Astrocyte (in vitro differentiated cells and primary cell): ENCODE results near the gene BCL3. TPM values are rescaled to one million over a fixed set of nuclear protein-coding genes. Genes with fewer than 3 reads are reported as not detected.

ENCODE experiments used
- DNase-seq: peaks from one replicate; pipeline ENCODE4 v3.0.0-alpha.2; 2010; ENCODE audit warnings: low read depth
- FAIRE-seq: peaks from 2 replicates; lab custom pipeline; 2011; peaks lifted over from hg19 to GRCh38; lab: Jason Lieb, UNC
- H2AFZ ChIP-seq: 2 replicates; pipeline ENCODE4 v1.6.0; 2012; ENCODE audit warnings: low read depth, low read length, inconsistent platforms
- H3K27ac ChIP-seq: 2 replicates; pipeline ENCODE4 v1.5.1; 2011; ENCODE audit warnings: low read depth, low read length, inconsistent platforms
- H3K27me3 ChIP-seq: 2 replicates; pipeline ENCODE4 v1.6.0; 2011; ENCODE audit warnings: low read length, inconsistent platforms; ENCODE audit not compliant: insufficient read depth
- H3K36me3 ChIP-seq: 2 replicates; pipeline ENCODE4 v1.5.1; 2011; ENCODE audit warnings: low read length, inconsistent platforms; ENCODE audit not compliant: insufficient read depth
- H3K4me1 ChIP-seq: 2 replicates; pipeline ENCODE4 v1.5.1; 2011; ENCODE audit warnings: low read length, inconsistent platforms; ENCODE audit not compliant: insufficient read depth
- H3K4me2 ChIP-seq: 2 replicates; pipeline ENCODE4 v1.6.0; 2012; ENCODE audit warnings: low read length, inconsistent platforms
- H3K4me3 ChIP-seq: 2 replicates; pipeline ENCODE4 v1.5.1; 2011; ENCODE audit warnings: low read depth, mild to moderate bottlenecking, low read length, inconsistent platforms; ENCODE audit not compliant: insufficient read depth
- H3K79me2 ChIP-seq: 2 replicates; pipeline ENCODE4 v1.6.0; 2012; ENCODE audit warnings: mild to moderate bottlenecking, low read length, inconsistent platforms; ENCODE audit not compliant: insufficient read depth
- H3K9ac ChIP-seq: 2 replicates; pipeline ENCODE4 v1.6.0; 2012; ENCODE audit warnings: mild to moderate bottlenecking, low read length, inconsistent platforms
- H3K9me3 ChIP-seq: 2 replicates; pipeline ENCODE4 v1.5.1; 2012; ENCODE audit warnings: low read depth, mild to moderate bottlenecking, low read length, inconsistent platforms; ENCODE audit not compliant: insufficient read depth
- H4K20me1 ChIP-seq: 2 replicates; pipeline ENCODE4 v1.6.0; 2012; ENCODE audit warnings: low read length, inconsistent platforms; ENCODE audit not compliant: insufficient read depth
- H3K27ac Mint-ChIP-seq: one replicate; pipeline ENCODE4 v1.8.0; 2021; ENCODE audit warnings: mild to moderate bottlenecking, mixed read lengths; ENCODE audit not compliant: unreplicated experiment
- H3K27me3 Mint-ChIP-seq: one replicate; pipeline ENCODE4 v1.8.0; 2021; ENCODE audit warnings: low read depth, mixed read lengths; ENCODE audit not compliant: unreplicated experiment
- H3K36me3 Mint-ChIP-seq: one replicate; pipeline ENCODE4 v1.8.0; 2021; ENCODE audit warnings: low read depth, mixed read lengths; ENCODE audit not compliant: unreplicated experiment
- H3K4me1 Mint-ChIP-seq: one replicate; pipeline ENCODE4 v1.8.0; 2021; ENCODE audit warnings: low read depth, mixed read lengths; ENCODE audit not compliant: unreplicated experiment
- H3K4me3 Mint-ChIP-seq: one replicate; pipeline ENCODE4 v1.8.0; 2021; ENCODE audit warnings: mild to moderate bottlenecking, moderate library complexity, mixed read lengths; ENCODE audit not compliant: unreplicated experiment
- H3K9me3 Mint-ChIP-seq: one replicate; pipeline ENCODE4 v1.8.0; 2021; ENCODE audit warnings: mild to moderate bottlenecking, mixed read lengths; ENCODE audit not compliant: unreplicated experiment
- EZH2 ChIP-seq: IDR thresholded peaks from 2 replicates; pipeline ENCODE4 v1.6.1; 2012; ENCODE audit warnings: mild to moderate bottlenecking, low read length, inconsistent platforms; ENCODE audit not compliant: insufficient read depth
- total RNA-seq: library from RNA; stranded (reverse); gene quantifications from 2 replicates; pipeline ENCODE4 v1.2.1, GENCODE V29; 2021
- TF ChIP-seq, protein P1 (sequence below): IDR thresholded peaks from 2 replicates; pipeline ENCODE4 v1.5.1; 2011; ENCODE audit warnings: low read depth, mild to moderate bottlenecking, inconsistent platforms, low read length, moderate library complexity; ENCODE audit not compliant: insufficient read depth

BCL3 gene
- total RNA-seq, 1 donor from 2014 or later: 17.3 TPM

DNA sequence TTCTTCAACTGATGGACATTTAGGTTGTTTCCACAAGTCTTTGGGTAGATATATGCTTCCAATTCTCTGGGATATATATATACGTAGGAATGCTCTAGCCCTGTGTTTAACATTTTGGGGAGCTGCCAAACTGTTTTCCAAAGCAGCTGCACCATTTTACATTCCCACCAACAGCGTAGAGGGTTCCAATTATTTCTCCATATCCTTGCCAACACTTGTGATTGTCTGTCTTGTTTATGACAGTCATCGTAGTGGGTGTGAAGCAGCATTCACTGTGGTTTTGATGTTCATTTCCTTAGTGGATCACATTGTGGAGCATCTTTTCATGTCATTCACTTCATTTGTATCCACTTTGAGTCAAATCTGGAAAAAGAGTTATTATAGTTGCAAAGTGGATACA is 24.5 kb downstream of the BCL3 start:
- no peak overlapping the region for H3K9ac ChIP-seq
- Mint-ChIP-seq H3K36me3 (no peaks in the 10 kb centered on the region), H3K27me3 (peaks cover 2% of the 10 kb centered on the region), H3K27ac (no peak overlapping the region), H3K9me3 (peaks cover 5% of the 10 kb centered on the region), H3K4me3 (no peak overlapping the region), H3K4me1 (peaks cover 10% of the 10 kb centered on the region)
- no peak overlapping the region for H3K4me2 ChIP-seq
- no peaks in the 10 kb centered on the region for H3K79me2 ChIP-seq
- DNase-seq: no peak
- H3K4me3 ChIP-seq: no peak overlapping the region
- H2AFZ ChIP-seq: no peak overlapping the region
- no peaks in the 10 kb centered on the region for H3K27me3 ChIP-seq
- H4K20me1 ChIP-seq: no peaks in the 10 kb centered on the region
- H3K4me1 ChIP-seq: peaks cover 14% of the 10 kb centered on the region
- no peaks in the 10 kb centered on the region for H3K36me3 ChIP-seq
- peaks cover 4% of the 10 kb centered on the region for H3K9me3 ChIP-seq
- FAIRE-seq: no peak
- TF ChIP-seq, protein P1, sequence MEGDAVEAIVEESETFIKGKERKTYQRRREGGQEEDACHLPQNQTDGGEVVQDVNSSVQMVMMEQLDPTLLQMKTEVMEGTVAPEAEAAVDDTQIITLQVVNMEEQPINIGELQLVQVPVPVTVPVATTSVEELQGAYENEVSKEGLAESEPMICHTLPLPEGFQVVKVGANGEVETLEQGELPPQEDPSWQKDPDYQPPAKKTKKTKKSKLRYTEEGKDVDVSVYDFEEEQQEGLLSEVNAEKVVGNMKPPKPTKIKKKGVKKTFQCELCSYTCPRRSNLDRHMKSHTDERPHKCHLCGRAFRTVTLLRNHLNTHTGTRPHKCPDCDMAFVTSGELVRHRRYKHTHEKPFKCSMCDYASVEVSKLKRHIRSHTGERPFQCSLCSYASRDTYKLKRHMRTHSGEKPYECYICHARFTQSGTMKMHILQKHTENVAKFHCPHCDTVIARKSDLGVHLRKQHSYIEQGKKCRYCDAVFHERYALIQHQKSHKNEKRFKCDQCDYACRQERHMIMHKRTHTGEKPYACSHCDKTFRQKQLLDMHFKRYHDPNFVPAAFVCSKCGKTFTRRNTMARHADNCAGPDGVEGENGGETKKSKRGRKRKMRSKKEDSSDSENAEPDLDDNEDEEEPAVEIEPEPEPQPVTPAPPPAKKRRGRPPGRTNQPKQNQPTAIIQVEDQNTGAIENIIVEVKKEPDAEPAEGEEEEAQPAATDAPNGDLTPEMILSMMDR: no peak
- TF ChIP-seq EZH2: no peak
- no peak overlapping the region for H3K27ac ChIP-seq

DNA sequence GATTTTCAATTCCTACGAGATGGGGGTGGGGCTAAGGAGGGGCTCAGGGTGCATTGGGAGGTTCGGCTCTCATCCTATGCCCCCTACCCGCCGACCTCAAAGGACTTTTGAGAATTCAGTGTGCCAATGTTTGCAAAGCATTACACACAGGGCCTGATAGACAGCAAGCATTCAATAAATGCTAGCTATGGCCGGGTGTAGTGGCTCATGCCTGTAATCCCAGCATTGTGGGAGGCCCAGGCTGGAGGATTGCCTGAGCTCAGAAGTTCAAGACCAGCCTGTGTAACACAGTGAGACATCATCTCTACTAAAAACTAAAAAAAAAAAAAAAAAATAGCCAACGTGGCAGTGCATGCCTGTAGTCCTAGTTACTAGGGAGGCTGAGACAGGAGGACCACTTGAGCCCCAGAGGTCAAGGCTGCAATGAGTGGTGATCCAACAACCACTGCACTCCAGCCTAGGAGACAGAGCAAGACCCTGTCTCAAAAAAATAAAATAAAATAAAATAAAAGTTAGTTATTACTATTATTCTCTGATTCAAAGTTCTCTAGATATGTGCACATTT is 27.2 kb downstream of the BCL3 start:
- peaks cover 14% of the 10 kb centered on the region for H3K4me1 ChIP-seq
- H4K20me1 ChIP-seq: no peaks in the 10 kb centered on the region
- TF ChIP-seq, protein P1: no peak
- TF ChIP-seq EZH2: no peak
- Mint-ChIP-seq H3K36me3 (no peaks in the 10 kb centered on the region), H3K4me1 (peaks cover 9% of the 10 kb centered on the region), H3K4me3 (no peak overlapping the region), H3K27ac (no peak overlapping the region), H3K27me3 (no peaks in the 10 kb centered on the region), H3K9me3 (no peaks in the 10 kb centered on the region)
- H3K27ac ChIP-seq: no peak overlapping the region
- H3K4me3 ChIP-seq: no peak overlapping the region
- H3K9me3 ChIP-seq: no peaks in the 10 kb centered on the region
- no peak overlapping the region for H2AFZ ChIP-seq
- H3K4me2 ChIP-seq: no peak overlapping the region
- H3K36me3 ChIP-seq: no peaks in the 10 kb centered on the region
- no peak overlapping the region for H3K9ac ChIP-seq
- DNase-seq (no peak), FAIRE-seq (no peak)
- no peaks in the 10 kb centered on the region for H3K79me2 ChIP-seq
- no peaks in the 10 kb centered on the region for H3K27me3 ChIP-seq

- Histone ChIP-seq H3K27me3 (no peaks in the 10 kb centered on the region), H2AFZ (no peak overlapping the region), H3K4me3 (no peak overlapping the region), H3K9ac (no peak overlapping the region), H3K9me3 (no peaks in the 10 kb centered on the region), H3K27ac (no peak overlapping the region), H3K79me2 (no peaks in the 10 kb centered on the region), H3K4me2 (no peak overlapping the region), H3K4me1 (peaks cover 14% of the 10 kb centered on the region), H4K20me1 (no peaks in the 10 kb centered on the region), H3K36me3 (no peaks in the 10 kb centered on the region)
- no peak for FAIRE-seq
- H3K4me3 Mint-ChIP-seq: no peak overlapping the region
- peaks cover 7% of the 10 kb centered on the region for H3K4me1 Mint-ChIP-seq
- no peaks in the 10 kb centered on the region for H3K36me3 Mint-ChIP-seq
- TF ChIP-seq, protein P1: no peak
- H3K27ac Mint-ChIP-seq: no peak overlapping the region
- no peak for DNase-seq
- H3K9me3 Mint-ChIP-seq: no peaks in the 10 kb centered on the region
- H3K27me3 Mint-ChIP-seq: no peaks in the 10 kb centered on the region
Measured at GRCh38 chr19:44776402-44777096, 28.0 kb downstream of the BCL3 start.
